Neural crest cell (in vitro differentiated cells): ENCODE results near the gene MYL11. TPM values are rescaled to one million over a fixed set of nuclear protein-coding genes. Genes with fewer than 3 reads are reported as not detected.

Source experiments
- DNase-seq: peaks from one replicate; pipeline ENCODE4 v3.0.0; 2021; ENCODE audit warnings: low read depth, mixed read lengths, low spot score
- H3K27ac Mint-ChIP-seq: one replicate; pipeline ENCODE4 v1.8.0; 2021; ENCODE audit warnings: mild to moderate bottlenecking, mixed read lengths; ENCODE audit not compliant: unreplicated experiment
- H3K27me3 Mint-ChIP-seq: 2 replicates; pipeline ENCODE4 v1.8.0; 2021; ENCODE audit warnings: low read depth, mild to moderate bottlenecking, mixed read lengths
- H3K36me3 Mint-ChIP-seq: 2 replicates; pipeline ENCODE4 v1.8.0; 2021; ENCODE audit warnings: low read depth, mild to moderate bottlenecking, mixed read lengths
- H3K4me1 Mint-ChIP-seq: 2 replicates; pipeline ENCODE4 v1.8.0; 2021; ENCODE audit warnings: mixed read lengths
- H3K4me3 Mint-ChIP-seq: one replicate; pipeline ENCODE4 v1.8.0; 2021; ENCODE audit warnings: mild to moderate bottlenecking, mixed read lengths
- H3K9me3 Mint-ChIP-seq: 2 replicates; pipeline ENCODE4 v1.8.0; 2021; ENCODE audit warnings: mixed read lengths
- total RNA-seq: library from RNA; stranded (reverse); gene quantifications from 2 replicates; pipeline ENCODE4 v1.2.1, GENCODE V29; 2021
- TF ChIP-seq, protein P1 (sequence below): fragments of 200-600 bp; sonication (generic); conservative IDR thresholded peaks from 2 replicates; pipeline ENCODE4 v1.5.0; 2021; ENCODE audit warnings: antibody characterized with exemption, mild to moderate bottlenecking

MYL11 gene
- total RNA-seq, 1 donor from 2014 or later, result not detected

DNA sequence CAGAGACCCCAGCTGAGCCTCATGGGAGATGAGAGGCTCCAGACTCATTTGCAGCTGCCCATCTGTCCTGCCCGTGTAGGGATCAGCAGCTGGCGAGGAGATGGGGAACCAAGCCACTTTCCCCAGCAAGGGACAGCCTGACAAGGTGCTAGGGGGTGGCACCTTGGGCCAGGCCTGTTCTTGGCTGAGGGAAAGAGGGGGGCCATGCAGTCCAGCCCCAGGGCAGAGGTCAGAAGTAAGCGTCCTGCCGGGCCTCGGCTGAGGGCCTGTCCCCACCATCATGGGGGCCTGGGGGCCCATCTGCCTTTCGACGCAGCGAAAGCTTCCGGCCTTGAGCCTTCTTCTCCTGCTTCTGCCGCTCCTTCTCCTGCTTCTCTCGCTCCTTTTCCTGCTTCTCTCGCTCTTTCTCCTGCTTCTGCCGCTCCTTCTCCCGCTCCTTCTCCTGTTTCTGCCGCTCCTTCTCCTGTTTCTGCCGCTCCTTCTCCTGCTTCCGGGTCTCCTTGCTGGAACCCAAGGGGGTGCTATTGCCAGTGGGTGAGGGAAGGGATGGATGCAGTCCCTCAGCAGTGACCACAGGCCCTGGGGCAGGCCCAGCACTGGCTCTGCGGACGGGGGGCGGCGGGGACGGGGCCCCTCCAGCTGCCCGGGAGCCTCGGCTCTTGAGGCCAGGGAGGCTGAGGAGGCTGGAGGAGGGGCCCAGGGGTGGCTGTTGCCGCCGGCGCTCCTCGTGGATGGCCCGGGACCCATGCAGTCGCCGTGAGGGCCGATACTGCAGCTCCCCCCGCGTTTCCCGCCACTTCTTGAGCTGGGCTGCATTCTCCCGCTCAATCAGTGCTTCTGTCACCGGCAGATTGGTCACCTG, 16.7 kb upstream of the MYL11 start:
- TF ChIP-seq, protein P1, sequence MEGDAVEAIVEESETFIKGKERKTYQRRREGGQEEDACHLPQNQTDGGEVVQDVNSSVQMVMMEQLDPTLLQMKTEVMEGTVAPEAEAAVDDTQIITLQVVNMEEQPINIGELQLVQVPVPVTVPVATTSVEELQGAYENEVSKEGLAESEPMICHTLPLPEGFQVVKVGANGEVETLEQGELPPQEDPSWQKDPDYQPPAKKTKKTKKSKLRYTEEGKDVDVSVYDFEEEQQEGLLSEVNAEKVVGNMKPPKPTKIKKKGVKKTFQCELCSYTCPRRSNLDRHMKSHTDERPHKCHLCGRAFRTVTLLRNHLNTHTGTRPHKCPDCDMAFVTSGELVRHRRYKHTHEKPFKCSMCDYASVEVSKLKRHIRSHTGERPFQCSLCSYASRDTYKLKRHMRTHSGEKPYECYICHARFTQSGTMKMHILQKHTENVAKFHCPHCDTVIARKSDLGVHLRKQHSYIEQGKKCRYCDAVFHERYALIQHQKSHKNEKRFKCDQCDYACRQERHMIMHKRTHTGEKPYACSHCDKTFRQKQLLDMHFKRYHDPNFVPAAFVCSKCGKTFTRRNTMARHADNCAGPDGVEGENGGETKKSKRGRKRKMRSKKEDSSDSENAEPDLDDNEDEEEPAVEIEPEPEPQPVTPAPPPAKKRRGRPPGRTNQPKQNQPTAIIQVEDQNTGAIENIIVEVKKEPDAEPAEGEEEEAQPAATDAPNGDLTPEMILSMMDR, result no peak
- Mint-ChIP-seq H3K27ac (no peak overlapping the region), H3K9me3 (no peaks in the 10 kb centered on the region)

GRCh38 chr16:30358577-30358936, 16.0 kb upstream of the MYL11 start:
- Mint-ChIP-seq H3K36me3 (peaks cover 10% of the 10 kb centered on the region), H3K4me1 (peaks cover 22% of the 10 kb centered on the region), H3K27ac (no peak overlapping the region)

More for the DNA sequence above, 16.7 kb upstream of the MYL11 start:
- peaks cover 22% of the 10 kb centered on the region for H3K4me1 Mint-ChIP-seq
- no peak overlapping the region for H3K4me3 Mint-ChIP-seq
- no peak for DNase-seq
- peaks cover 8% of the 10 kb centered on the region for H3K36me3 Mint-ChIP-seq
- no peaks in the 10 kb centered on the region for H3K27me3 Mint-ChIP-seq

DNA sequence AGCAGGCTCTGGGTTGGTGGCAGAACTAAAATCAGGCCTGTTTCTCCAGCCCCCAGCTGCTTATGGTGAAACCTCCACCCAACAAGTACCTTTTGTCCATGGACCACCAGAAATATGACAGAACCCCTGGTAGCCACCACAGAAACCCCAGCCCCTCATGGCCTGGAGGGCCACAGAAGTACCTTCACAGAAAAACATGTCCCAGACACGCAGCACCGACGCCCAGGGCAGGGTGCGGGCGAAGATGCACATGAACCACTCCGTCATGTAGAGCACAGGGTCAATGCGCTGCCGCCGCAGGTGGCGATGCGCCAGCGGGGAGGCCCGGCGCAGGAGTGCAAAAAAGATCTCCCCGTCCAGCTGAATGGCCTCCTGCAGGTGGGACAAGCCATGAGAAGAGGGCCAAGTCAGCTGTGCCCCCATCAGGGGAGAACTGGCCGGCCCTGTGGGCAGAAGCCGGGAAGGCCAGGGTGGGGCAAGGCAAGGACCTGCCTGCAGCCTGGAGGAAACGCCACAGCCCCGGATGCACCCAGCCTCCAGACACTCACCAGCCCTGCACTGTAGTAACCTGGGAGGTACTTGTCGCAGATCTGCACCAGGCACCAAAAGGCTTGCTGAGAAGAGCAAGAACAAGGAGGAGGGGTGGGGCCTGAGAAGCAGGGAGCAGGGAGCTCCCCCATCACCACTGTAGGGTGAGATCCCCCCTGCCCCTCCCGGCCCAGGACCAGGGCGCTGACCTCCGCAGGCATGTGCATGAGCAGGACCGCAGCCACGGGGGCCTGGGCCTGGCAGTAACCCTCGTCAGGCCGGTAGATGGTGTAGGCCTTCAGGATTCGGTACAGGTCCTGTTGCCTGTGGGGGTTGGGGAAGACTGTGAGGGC, 15.4 kb upstream of the MYL11 start:
- Mint-ChIP-seq H3K4me1 (peaks cover 18% of the 10 kb centered on the region), H3K36me3 (peaks cover 10% of the 10 kb centered on the region), H3K4me3 (no peak overlapping the region), H3K9me3 (no peaks in the 10 kb centered on the region), H3K27ac (peak overlapping the region; percentile 12), H3K27me3 (no peaks in the 10 kb centered on the region)
- TF ChIP-seq, protein P1, result no peak
- no peak for DNase-seq

More at GRCh38 chr16:30358577-30358936, 16.0 kb upstream of the MYL11 start:
- no peaks in the 10 kb centered on the region for H3K27me3 Mint-ChIP-seq
- no peak for DNase-seq
- H3K9me3 Mint-ChIP-seq, result no peaks in the 10 kb centered on the region
- H3K4me3 Mint-ChIP-seq, result no peak overlapping the region
- TF ChIP-seq, protein P1, result no peak

- peak overlapping the region; percentile 38 for H3K4me3 Mint-ChIP-seq
- DNase-seq, result no peak
- H3K27me3 Mint-ChIP-seq, result no peaks in the 10 kb centered on the region
- no peaks in the 10 kb centered on the region for H3K9me3 Mint-ChIP-seq
- peaks cover 10% of the 10 kb centered on the region for H3K36me3 Mint-ChIP-seq
- H3K27ac Mint-ChIP-seq, result no peak overlapping the region
- H3K4me1 Mint-ChIP-seq, result peaks cover 13% of the 10 kb centered on the region
- TF ChIP-seq, protein P1, result no peak
Observed at GRCh38 chr16:30359871-30360170, 14.8 kb upstream of the MYL11 start.

DNA sequence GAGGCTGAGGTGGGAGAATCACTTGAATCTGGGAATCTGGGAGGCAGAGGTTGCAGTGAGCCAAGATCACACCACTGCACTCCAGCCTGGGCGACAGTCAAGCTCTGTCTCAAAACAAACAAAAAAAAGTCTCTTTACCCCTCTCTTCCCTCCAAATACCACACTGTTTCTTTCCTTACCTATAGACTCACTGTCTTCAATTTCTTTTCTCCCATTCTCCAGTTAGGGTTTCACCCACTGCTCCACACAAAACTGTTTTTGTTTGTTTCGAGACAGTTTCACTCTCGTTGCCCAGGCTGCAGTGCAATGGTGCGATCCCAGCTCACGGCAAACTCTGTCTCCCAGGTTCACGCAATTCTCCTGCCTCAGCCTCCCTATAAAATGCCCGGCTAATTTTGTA, 13.4 kb upstream of the MYL11 start:
- DNase-seq, result no peak
- Mint-ChIP-seq H3K27me3 (no peaks in the 10 kb centered on the region), H3K9me3 (no peaks in the 10 kb centered on the region), H3K4me3 (no peak overlapping the region), H3K36me3 (peaks cover 10% of the 10 kb centered on the region), H3K27ac (peak overlapping the region; percentile 86), H3K4me1 (peaks cover 9% of the 10 kb centered on the region)
- TF ChIP-seq, protein P1, result no peak
